Measurements from ENCODE around the gene PROSER2.

Gene PROSER2

GRCh38 chr10:11827006-11827405 lies 3.9 kb downstream of the PROSER2 start:
- no peak overlapping the region for H3K27ac ChIP-seq
- no peak for TF ChIP-seq CTCF (conservative IDR thresholded peaks at IDR 0.05)

- H3K27ac ChIP-seq = no peak overlapping the region
- TF ChIP-seq CTCF (conservative IDR thresholded peaks at IDR 0.05) = no peak
Observed at GRCh38 chr10:11827414-11827813, 4.3 kb downstream of the PROSER2 start.

- H3K27ac ChIP-seq = no peak overlapping the region
- no peak for TF ChIP-seq CTCF (conservative IDR thresholded peaks at IDR 0.05)
Observed at GRCh38 chr10:11828682-11829284, 5.6 kb downstream of the PROSER2 start.

GRCh38 chr10:11830836-11831519 lies 7.8 kb downstream of the PROSER2 start:
- TF ChIP-seq CTCF (conservative IDR thresholded peaks at IDR 0.05) = no peak
- peak overlapping the region; percentile 69 for H3K27ac ChIP-seq

GRCh38 chr10:11831520-11831951 lies 8.4 kb downstream of the PROSER2 start:
- H3K27ac ChIP-seq = peak overlapping the region; percentile 69

GRCh38 chr10:11832042-11832441 lies 8.9 kb downstream of the PROSER2 start:
- peak overlapping the region; percentile 69 for H3K27ac ChIP-seq
- no peak for TF ChIP-seq CTCF (conservative IDR thresholded peaks at IDR 0.05)

More at GRCh38 chr10:11831520-11831951, 8.4 kb downstream of the PROSER2 start:
- no peak for TF ChIP-seq CTCF (conservative IDR thresholded peaks at IDR 0.05)

- no peak overlapping the region for H3K27ac ChIP-seq
- no peak for TF ChIP-seq CTCF (conservative IDR thresholded peaks at IDR 0.05)
Observed at GRCh38 chr10:11835061-11835460, 11.9 kb downstream of the PROSER2 start.

All from VCaP (cell line).